22Rv1 (cell line): ENCODE results near the gene CREBL2.

ENCODE experiments used
- ZFX ChIP-seq: fragments of 450-650 bp; IDR thresholded peaks from 2 replicates; pipeline ENCODE4 v1.6.1; 2017; ENCODE audit warnings: antibody characterized with exemption, borderline replicate concordance
- TF ChIP-seq, protein P1 (sequence below): fragments of 450-650 bp; IDR thresholded peaks from 2 replicates; pipeline ENCODE4 v1.5.1; 2017; ENCODE audit warnings: mild to moderate bottlenecking

DNA sequence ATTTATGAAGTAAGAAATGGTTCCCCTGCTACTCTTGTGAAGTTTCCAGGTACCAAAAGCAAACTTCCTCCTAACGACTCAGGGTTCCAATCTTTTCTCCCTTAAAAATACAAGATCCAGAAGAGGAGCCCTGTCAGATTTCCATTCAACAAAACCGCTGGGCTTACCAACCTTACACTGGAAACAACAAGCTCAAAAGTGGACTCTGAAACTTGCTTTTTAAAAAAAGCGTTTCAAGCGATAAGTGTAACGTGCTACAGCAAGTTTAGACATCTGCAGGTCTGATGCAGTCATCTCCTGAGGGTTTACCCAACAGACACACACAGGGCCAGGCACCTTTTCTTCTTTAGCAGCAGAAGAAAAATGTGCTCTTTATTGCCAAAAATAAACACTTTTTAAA is 6.9 kb upstream of the CREBL2 start:
- TF ChIP-seq, protein P1, sequence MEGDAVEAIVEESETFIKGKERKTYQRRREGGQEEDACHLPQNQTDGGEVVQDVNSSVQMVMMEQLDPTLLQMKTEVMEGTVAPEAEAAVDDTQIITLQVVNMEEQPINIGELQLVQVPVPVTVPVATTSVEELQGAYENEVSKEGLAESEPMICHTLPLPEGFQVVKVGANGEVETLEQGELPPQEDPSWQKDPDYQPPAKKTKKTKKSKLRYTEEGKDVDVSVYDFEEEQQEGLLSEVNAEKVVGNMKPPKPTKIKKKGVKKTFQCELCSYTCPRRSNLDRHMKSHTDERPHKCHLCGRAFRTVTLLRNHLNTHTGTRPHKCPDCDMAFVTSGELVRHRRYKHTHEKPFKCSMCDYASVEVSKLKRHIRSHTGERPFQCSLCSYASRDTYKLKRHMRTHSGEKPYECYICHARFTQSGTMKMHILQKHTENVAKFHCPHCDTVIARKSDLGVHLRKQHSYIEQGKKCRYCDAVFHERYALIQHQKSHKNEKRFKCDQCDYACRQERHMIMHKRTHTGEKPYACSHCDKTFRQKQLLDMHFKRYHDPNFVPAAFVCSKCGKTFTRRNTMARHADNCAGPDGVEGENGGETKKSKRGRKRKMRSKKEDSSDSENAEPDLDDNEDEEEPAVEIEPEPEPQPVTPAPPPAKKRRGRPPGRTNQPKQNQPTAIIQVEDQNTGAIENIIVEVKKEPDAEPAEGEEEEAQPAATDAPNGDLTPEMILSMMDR: no peak
- no peak for TF ChIP-seq ZFX
